Measurements from ENCODE around the gene MYBBP1A. TPM values are rescaled to one million over a fixed set of nuclear protein-coding genes. Genes with fewer than 3 reads are reported as not detected.

The MYBBP1A gene
- total RNA-seq, 1 donor, result 49.2 TPM

DNA sequence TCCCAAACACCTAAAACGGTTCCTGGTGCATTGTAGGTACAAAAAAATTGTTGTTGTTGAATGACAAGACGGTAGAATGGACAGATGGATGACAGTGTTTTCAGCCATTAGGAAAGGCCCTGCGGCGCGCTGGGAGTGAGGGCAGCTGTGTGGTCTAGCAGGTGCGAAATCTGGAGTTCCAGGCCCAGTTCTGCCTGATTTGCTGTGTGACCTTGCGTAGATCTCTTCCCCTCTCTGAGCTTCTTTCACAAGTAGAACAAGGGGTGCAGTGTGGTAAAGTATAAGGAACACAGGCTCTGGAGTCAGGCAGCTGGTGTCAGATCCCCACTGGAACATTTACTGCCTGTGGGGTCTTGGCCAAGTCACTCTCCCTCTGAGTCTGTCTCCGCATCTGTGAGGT lies 31.2 kb downstream of the MYBBP1A start:
- Histone ChIP-seq H3K4me2 (ENCODE audit: insufficient read depth, low read length) (no peak overlapping the region), H3K27ac (ENCODE audit: low read depth, low read length) (no peak overlapping the region), H2AFZ (ENCODE audit: low read length) (no peak overlapping the region), H3K79me2 (ENCODE audit: insufficient read depth, low read length) (no peaks in the 10 kb centered on the region), H3K4me1 (ENCODE audit: insufficient read depth, low read length) (no peaks in the 10 kb centered on the region), H3K27me3 (ENCODE audit: insufficient read depth, low read length) (no peaks in the 10 kb centered on the region), H3K9me3 (ENCODE audit: low read depth, low read length) (no peaks in the 10 kb centered on the region), H4K20me1 (ENCODE audit: insufficient read depth, low read length) (no peaks in the 10 kb centered on the region), H3K36me3 (ENCODE audit: insufficient read depth, low read length) (no peaks in the 10 kb centered on the region), H3K4me3 (ENCODE audit: insufficient read depth, low read length) (no peak overlapping the region)
- DNase-seq (ENCODE audit: insufficient read length, low spot score, missing footprints), result no peak
- TF ChIP-seq, protein P1, sequence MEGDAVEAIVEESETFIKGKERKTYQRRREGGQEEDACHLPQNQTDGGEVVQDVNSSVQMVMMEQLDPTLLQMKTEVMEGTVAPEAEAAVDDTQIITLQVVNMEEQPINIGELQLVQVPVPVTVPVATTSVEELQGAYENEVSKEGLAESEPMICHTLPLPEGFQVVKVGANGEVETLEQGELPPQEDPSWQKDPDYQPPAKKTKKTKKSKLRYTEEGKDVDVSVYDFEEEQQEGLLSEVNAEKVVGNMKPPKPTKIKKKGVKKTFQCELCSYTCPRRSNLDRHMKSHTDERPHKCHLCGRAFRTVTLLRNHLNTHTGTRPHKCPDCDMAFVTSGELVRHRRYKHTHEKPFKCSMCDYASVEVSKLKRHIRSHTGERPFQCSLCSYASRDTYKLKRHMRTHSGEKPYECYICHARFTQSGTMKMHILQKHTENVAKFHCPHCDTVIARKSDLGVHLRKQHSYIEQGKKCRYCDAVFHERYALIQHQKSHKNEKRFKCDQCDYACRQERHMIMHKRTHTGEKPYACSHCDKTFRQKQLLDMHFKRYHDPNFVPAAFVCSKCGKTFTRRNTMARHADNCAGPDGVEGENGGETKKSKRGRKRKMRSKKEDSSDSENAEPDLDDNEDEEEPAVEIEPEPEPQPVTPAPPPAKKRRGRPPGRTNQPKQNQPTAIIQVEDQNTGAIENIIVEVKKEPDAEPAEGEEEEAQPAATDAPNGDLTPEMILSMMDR (IDR thresholded peaks at IDR 0.05; ENCODE audit: extremely low read depth, low read depth, low read length), result no peak

DNA sequence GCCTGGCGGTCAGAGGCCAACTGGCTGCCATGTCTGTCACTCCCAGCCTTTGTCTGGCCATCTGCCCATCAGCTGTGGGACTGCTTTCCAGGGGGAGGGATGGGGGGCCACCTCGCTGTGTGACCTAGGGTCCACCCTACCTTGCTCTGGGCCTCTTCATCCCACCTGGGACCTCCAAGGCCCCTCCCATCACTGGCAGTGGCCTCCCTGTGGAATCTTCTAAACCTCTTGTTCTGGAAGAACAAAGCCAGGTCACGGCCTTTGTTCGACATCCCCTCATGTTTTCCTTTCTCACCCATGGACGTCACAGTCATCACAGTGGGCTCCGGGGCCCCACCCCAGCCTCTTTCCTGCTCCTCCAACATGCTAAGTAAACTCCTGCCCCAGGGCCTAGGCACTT lies 32.5 kb downstream of the MYBBP1A start:
- H3K9me3 ChIP-seq (ENCODE audit: low read depth, low read length), result no peaks in the 10 kb centered on the region
- no peak overlapping the region for H3K4me3 ChIP-seq (ENCODE audit: insufficient read depth, low read length)
- no peak overlapping the region for H3K4me2 ChIP-seq (ENCODE audit: insufficient read depth, low read length)
- no peaks in the 10 kb centered on the region for H3K4me1 ChIP-seq (ENCODE audit: insufficient read depth, low read length)
- H2AFZ ChIP-seq (ENCODE audit: low read length), result no peak overlapping the region
- peaks cover 2% of the 10 kb centered on the region for H3K27me3 ChIP-seq (ENCODE audit: insufficient read depth, low read length)
- H3K79me2 ChIP-seq (ENCODE audit: insufficient read depth, low read length), result no peaks in the 10 kb centered on the region
- no peaks in the 10 kb centered on the region for H3K36me3 ChIP-seq (ENCODE audit: insufficient read depth, low read length)
- no peak for DNase-seq (ENCODE audit: insufficient read length, low spot score, missing footprints)
- H4K20me1 ChIP-seq (ENCODE audit: insufficient read depth, low read length), result no peaks in the 10 kb centered on the region
- TF ChIP-seq, protein P1 (IDR thresholded peaks at IDR 0.05; ENCODE audit: extremely low read depth, low read depth, low read length), result no peak
- no peak overlapping the region for H3K27ac ChIP-seq (ENCODE audit: low read depth, low read length)

DNA sequence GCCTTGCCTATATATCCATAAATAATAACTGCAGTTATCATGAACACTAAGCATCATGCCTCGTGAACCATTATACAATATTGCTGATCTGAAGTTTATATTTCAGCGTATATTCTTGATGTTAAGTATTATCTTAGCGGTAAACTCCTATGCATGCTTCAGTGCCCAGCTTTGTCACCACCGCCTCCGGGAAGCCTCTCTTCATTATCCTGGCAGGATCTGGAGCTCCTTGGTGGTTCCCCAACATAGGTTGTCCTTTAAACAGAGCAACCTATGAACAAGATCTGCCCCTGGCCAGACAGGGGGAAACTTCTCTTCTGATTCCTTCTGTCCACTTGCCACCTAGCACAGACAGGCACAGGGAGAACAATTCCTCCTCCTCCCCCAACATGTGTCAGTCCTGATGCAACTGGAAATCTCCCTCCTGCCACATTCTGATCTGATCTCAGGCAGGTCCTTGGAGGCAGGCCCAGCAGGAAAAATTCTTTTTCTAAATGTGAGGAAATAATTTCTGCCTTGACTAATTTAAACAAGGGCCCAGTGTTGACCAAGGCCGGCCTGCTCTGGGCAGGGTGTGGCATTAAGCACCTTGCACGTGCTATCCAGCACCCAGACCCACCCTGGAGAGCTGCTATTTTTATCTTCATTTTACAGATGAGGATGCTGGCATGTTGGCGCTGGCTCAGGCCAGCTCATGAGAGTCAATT lies 34.1 kb downstream of the MYBBP1A start:
- Histone ChIP-seq H3K79me2 (ENCODE audit: insufficient read depth, low read length) (no peaks in the 10 kb centered on the region), H4K20me1 (ENCODE audit: insufficient read depth, low read length) (no peaks in the 10 kb centered on the region), H3K9me3 (ENCODE audit: low read depth, low read length) (no peaks in the 10 kb centered on the region), H3K27ac (ENCODE audit: low read depth, low read length) (no peak overlapping the region), H3K36me3 (ENCODE audit: insufficient read depth, low read length) (no peaks in the 10 kb centered on the region), H3K4me2 (ENCODE audit: insufficient read depth, low read length) (no peak overlapping the region), H3K4me1 (ENCODE audit: insufficient read depth, low read length) (no peaks in the 10 kb centered on the region), H3K27me3 (ENCODE audit: insufficient read depth, low read length) (peaks cover 2% of the 10 kb centered on the region), H3K4me3 (ENCODE audit: insufficient read depth, low read length) (no peak overlapping the region), H2AFZ (ENCODE audit: low read length) (no peak overlapping the region)
- TF ChIP-seq, protein P1 (IDR thresholded peaks at IDR 0.05; ENCODE audit: extremely low read depth, low read depth, low read length), result no peak
- DNase-seq (ENCODE audit: insufficient read length, low spot score, missing footprints), result no peak

- no peaks in the 10 kb centered on the region for H3K36me3 ChIP-seq (ENCODE audit: insufficient read depth, low read length)
- no peak for DNase-seq (ENCODE audit: insufficient read length, low spot score, missing footprints)
- no peak overlapping the region for H2AFZ ChIP-seq (ENCODE audit: low read length)
- no peaks in the 10 kb centered on the region for H3K79me2 ChIP-seq (ENCODE audit: insufficient read depth, low read length)
- H4K20me1 ChIP-seq (ENCODE audit: insufficient read depth, low read length), result no peaks in the 10 kb centered on the region
- H3K9me3 ChIP-seq (ENCODE audit: low read depth, low read length), result no peaks in the 10 kb centered on the region
- no peak overlapping the region for H3K4me2 ChIP-seq (ENCODE audit: insufficient read depth, low read length)
- no peaks in the 10 kb centered on the region for H3K4me1 ChIP-seq (ENCODE audit: insufficient read depth, low read length)
- H3K27me3 ChIP-seq (ENCODE audit: insufficient read depth, low read length), result peaks cover 2% of the 10 kb centered on the region
- H3K4me3 ChIP-seq (ENCODE audit: insufficient read depth, low read length), result no peak overlapping the region
- TF ChIP-seq, protein P1 (IDR thresholded peaks at IDR 0.05; ENCODE audit: extremely low read depth, low read depth, low read length), result no peak
- H3K27ac ChIP-seq (ENCODE audit: low read depth, low read length), result no peak overlapping the region
Observed at GRCh38 chr17:4520060-4520893, 34.9 kb downstream of the MYBBP1A start.

Data from osteoblast (primary cell).